ENCODE results near the gene XRCC5. TPM values are rescaled to one million over a fixed set of nuclear protein-coding genes. Genes with fewer than 3 reads are reported as not detected.

Gene XRCC5
- total and polyA plus RNA-seq, 10 donors, result 63.5 to 252 (median 179) TPM

- no peak for TF ChIP-seq CTCF (IDR thresholded peaks at IDR 0.05 in 8 of 11, conservative IDR thresholded peaks at IDR 0.05 in 3 of 11)
- TF ChIP-seq POLR2AphosphoS5 (IDR thresholded peaks at IDR 0.05), result no peak
- TF ChIP-seq POLR2A (IDR thresholded peaks at IDR 0.05), result no peak
- peak overlapping the region in 6 of 8 donors; percentile 28 to 75 (median 61) for H3K27ac ChIP-seq
- no peak overlapping the region for H3K4me3 ChIP-seq
- H3K4me1 ChIP-seq, result peaks cover 0 to 36% (median 10%) of the 10 kb centered on the region in 6 donors
- no peak for DNase-seq
- 67 to 82% (median 73%) methylated on average over 2 of the region's 2 CpGs for WGBS, 5 donors
- no peaks in the 10 kb centered on the region for H3K9me3 ChIP-seq
- H3K27me3 ChIP-seq (replicated peaks in 1 of 7), result no peaks in the 10 kb centered on the region
- H3K36me3 ChIP-seq, result peaks cover 0 to 60% (median 0%) of the 10 kb centered on the region in 6 donors
- intact Hi-C loops (cut with DNase I; ENCODE audit: low total_unique reads), result no loop called here
Observed at GRCh38 chr2:216217904-216218260, 108.7 kb downstream of the XRCC5 start.

DNA sequence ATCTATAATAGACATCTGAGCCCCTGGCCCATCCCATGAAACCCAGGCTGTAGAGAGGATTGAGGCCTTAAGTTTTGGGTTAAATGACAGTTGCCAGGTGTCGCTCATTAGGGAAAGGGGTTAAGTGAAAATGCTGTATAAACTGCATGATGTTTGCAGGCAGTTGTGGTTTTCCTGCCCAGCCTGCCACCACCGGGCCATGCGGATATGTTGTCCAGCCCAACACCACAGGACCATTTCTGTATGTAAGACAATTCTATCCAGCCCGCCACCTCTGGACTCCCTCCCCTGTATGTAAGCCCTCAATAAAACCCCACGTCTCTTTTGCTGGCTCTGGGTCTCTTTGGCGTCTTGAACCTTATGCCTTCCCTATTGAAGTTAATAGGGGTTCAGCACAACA lies 110.7 kb downstream of the XRCC5 start:
- TF ChIP-seq POLR2A (IDR thresholded peaks at IDR 0.05) (no peak), POLR2AphosphoS5 (IDR thresholded peaks at IDR 0.05) (no peak), CTCF (IDR thresholded peaks at IDR 0.05 in 8 of 11, conservative IDR thresholded peaks at IDR 0.05 in 3 of 11) (no peak)
- 51 to 82% (median 57%) methylated on average over 6 of the region's 6 CpGs for WGBS, 5 donors
- intact Hi-C loops (cut with DNase I; ENCODE audit: low total_unique reads), result no loop called here

GRCh38 chr2:216220976-216221375 lies 111.8 kb downstream of the XRCC5 start:
- Histone ChIP-seq H3K9me3 (no peaks in the 10 kb centered on the region), H3K36me3 (peaks cover 0 to 44% (median 0%) of the 10 kb centered on the region in 6 donors), H3K4me1 (peaks cover 0 to 39% (median 10%) of the 10 kb centered on the region in 6 donors), H3K27ac (no peak overlapping the region), H3K4me3 (no peak overlapping the region), H3K27me3 (replicated peaks in 1 of 7) (no peaks in the 10 kb centered on the region)
- intact Hi-C loops (cut with DNase I; ENCODE audit: low total_unique reads), result no loop called here
- no peak for DNase-seq
- TF ChIP-seq CTCF (IDR thresholded peaks at IDR 0.05 in 8 of 11, conservative IDR thresholded peaks at IDR 0.05 in 3 of 11) (no peak), POLR2AphosphoS5 (IDR thresholded peaks at IDR 0.05) (no peak)
- WGBS, 5 donors, result 81 to 88% (median 84%) methylated on average over 4 of the region's 4 CpGs

More for the DNA sequence above, 110.7 kb downstream of the XRCC5 start:
- no peak for DNase-seq
- H3K36me3 ChIP-seq, result peaks cover 0 to 47% (median 0%) of the 10 kb centered on the region in 6 donors
- H3K4me1 ChIP-seq, result peaks cover 0 to 40% (median 10%) of the 10 kb centered on the region in 6 donors
- H3K27me3 ChIP-seq (replicated peaks in 1 of 7), result no peaks in the 10 kb centered on the region
- H3K4me3 ChIP-seq, result no peak overlapping the region
- H3K9me3 ChIP-seq, result no peaks in the 10 kb centered on the region
- no peak overlapping the region for H3K27ac ChIP-seq

DNA sequence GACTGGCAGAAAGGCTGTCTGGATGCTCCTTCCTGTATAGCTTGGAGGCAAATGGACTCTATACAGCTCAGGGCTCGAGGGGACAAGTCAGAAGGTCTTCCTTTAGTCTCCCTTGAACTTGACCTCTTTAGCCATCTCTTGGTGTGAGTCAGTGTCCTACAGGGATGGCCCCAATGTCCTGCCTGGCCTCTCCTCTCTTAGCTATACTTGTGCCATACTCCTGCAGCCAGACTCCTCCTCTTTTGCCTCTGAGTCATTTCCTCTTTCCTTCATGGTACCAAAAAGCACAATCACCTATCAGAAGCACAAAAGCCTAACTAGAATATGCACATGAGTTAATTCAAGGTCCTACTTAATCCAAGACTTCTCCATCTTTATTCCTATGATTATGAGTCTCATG lies 112.7 kb downstream of the XRCC5 start:
- peaks cover 0 to 38% (median 0%) of the 10 kb centered on the region in 6 donors for H3K36me3 ChIP-seq
- no peak overlapping the region for H3K27ac ChIP-seq
- intact Hi-C loops (cut with DNase I; ENCODE audit: low total_unique reads), result no loop called here
- no peaks in the 10 kb centered on the region for H3K9me3 ChIP-seq
- H3K4me3 ChIP-seq, result no peak overlapping the region
- H3K4me1 ChIP-seq, result peaks cover 0 to 30% (median 7%) of the 10 kb centered on the region in 6 donors
- whole genome bisulfite sequencing, 5 donors, result 50 to 78% (median 76%) methylated on average over 1 of the region's 1 CpG
- no peak for DNase-seq
- TF ChIP-seq POLR2AphosphoS5 (IDR thresholded peaks at IDR 0.05) (no peak), POLR2A (IDR thresholded peaks at IDR 0.05) (no peak), CTCF (IDR thresholded peaks at IDR 0.05 in 8 of 11, conservative IDR thresholded peaks at IDR 0.05 in 3 of 11) (no peak)
- H3K27me3 ChIP-seq (replicated peaks in 1 of 7), result no peaks in the 10 kb centered on the region
